ENCODE measurements around the gene SNX27. TPM values are rescaled to one million over a fixed set of nuclear protein-coding genes. Genes with fewer than 3 reads are reported as not detected.
"Not testable (repeated sequence)": the region's sequence is repeated elsewhere in the genome, so short reads cannot be mapped to it uniquely, and the experiment has no call there.

Gene SNX27
- total RNA-seq, 2 donors from 2014 or later = 24.1 to 38.4 TPM

DNA sequence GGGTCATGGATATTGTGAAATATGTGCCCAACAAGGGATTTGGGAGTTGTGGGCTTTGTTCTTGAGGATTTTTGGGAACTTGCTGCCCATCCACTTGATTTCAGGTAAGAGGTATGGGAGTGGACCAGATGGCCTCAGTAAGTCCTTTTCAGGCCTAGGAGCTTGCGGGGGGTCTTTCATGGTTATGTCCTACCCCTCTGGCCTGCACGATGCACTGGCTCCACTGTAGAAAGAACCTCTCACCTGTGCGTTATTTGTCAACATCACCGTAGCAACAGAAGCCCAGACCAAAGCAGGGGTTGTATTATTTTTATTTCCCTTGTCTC is 118.1 kb downstream of the SNX27 start:
- DNase-seq (ENCODE audit: low spot score) = no peak
- TF ChIP-seq POLR2A (IDR thresholded peaks at IDR 0.05) (no peak), POLR2AphosphoS5 (IDR thresholded peaks at IDR 0.05) (no peak)
- TF ChIP-seq, protein P1, sequence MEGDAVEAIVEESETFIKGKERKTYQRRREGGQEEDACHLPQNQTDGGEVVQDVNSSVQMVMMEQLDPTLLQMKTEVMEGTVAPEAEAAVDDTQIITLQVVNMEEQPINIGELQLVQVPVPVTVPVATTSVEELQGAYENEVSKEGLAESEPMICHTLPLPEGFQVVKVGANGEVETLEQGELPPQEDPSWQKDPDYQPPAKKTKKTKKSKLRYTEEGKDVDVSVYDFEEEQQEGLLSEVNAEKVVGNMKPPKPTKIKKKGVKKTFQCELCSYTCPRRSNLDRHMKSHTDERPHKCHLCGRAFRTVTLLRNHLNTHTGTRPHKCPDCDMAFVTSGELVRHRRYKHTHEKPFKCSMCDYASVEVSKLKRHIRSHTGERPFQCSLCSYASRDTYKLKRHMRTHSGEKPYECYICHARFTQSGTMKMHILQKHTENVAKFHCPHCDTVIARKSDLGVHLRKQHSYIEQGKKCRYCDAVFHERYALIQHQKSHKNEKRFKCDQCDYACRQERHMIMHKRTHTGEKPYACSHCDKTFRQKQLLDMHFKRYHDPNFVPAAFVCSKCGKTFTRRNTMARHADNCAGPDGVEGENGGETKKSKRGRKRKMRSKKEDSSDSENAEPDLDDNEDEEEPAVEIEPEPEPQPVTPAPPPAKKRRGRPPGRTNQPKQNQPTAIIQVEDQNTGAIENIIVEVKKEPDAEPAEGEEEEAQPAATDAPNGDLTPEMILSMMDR (IDR thresholded peaks at IDR 0.05) = no peak
- 79% methylated on average over 4 of the region's 4 CpGs for WGBS

DNA sequence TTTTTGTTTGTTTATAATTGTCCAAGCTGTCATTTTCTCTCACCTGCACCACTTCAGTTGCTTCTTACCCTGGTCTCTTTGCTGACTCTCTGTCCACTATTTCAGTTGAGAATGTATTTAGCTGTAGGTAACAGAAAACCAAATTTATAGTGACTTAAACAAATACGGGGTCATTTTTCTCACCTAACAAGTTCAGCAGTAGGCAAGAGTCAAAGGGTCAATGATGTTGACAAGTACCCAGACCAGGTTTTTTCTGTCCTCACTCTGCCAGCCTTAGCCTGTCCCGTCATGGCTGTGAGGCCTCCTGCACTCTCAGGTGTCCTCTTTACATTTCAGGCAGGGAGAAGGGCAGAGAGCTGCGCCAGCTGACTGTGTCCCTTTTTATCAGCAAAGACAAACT is 121.3 kb downstream of the SNX27 start:
- TF ChIP-seq, protein P1 (IDR thresholded peaks at IDR 0.05) = no peak
- no peak for TF ChIP-seq POLR2AphosphoS5 (IDR thresholded peaks at IDR 0.05)
- Histone ChIP-seq H3K36me3 (no peaks in the 10 kb centered on the region), H3K27me3 (replicated peaks; ENCODE audit: insufficient read depth) (no peaks in the 10 kb centered on the region), H3K9me3 (no peaks in the 10 kb centered on the region), H3K4me1 (replicated peaks) (no peaks in the 10 kb centered on the region), H3K27ac (no peak overlapping the region), H3K4me3 (no peak overlapping the region)
- WGBS = 64% methylated on average over 3 of the region's 3 CpGs
- intact Hi-C loops (cut with DNase I) = loop anchor here (5.0 kb wide), 1 partner anchor 36 kb away; no protein-coding TSS in a partner anchor
- DNase-seq (ENCODE audit: low spot score) = no peak

More for the DNA sequence above, 118.1 kb downstream of the SNX27 start:
- no peaks in the 10 kb centered on the region for H3K9me3 ChIP-seq
- H3K27ac ChIP-seq = no peak overlapping the region
- H3K27me3 ChIP-seq (replicated peaks; ENCODE audit: insufficient read depth) = no peaks in the 10 kb centered on the region
- H3K36me3 ChIP-seq = no peaks in the 10 kb centered on the region
- no peaks in the 10 kb centered on the region for H3K4me1 ChIP-seq (replicated peaks)
- intact Hi-C loops (cut with DNase I) = loop anchor here (5.0 kb wide), 2 partner anchors 33 to 283 kb away; no protein-coding TSS in a partner anchor
- H3K4me3 ChIP-seq = no peak overlapping the region

DNA sequence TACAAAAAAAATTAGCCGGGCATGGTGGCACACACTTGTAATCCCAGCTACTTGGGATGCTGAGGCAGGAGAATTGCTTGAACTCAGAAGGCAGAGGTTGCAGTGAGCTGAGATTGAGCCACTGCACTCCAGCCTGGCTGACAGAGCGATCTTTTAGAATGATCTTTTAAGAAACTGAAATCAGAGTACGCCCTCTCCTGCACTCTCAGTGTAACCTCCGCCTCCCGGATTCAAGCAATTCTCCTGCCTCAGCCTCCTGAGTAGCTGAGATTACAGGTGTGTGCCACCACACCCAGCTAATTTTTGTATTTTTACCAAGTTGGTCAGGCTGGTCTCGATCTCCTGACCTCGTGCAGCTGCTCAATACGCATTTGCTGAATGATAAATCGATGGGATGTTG is 122.1 kb downstream of the SNX27 start:
- H3K36me3 ChIP-seq; H3K4me3 ChIP-seq; H3K27me3 ChIP-seq (replicated peaks; ENCODE audit: insufficient read depth); H3K27ac ChIP-seq; H3K9me3 ChIP-seq; H3K4me1 ChIP-seq (replicated peaks); DNase-seq (ENCODE audit: low spot score): not testable (repeated sequence)
- 92% methylated on average over 9 of the region's 9 CpGs for WGBS
- intact Hi-C loops (cut with DNase I) = loop anchor here (2.0 to 5.0 kb wide), 3 partner anchors 37 to 199 kb away; no protein-coding TSS in a partner anchor

DNA sequence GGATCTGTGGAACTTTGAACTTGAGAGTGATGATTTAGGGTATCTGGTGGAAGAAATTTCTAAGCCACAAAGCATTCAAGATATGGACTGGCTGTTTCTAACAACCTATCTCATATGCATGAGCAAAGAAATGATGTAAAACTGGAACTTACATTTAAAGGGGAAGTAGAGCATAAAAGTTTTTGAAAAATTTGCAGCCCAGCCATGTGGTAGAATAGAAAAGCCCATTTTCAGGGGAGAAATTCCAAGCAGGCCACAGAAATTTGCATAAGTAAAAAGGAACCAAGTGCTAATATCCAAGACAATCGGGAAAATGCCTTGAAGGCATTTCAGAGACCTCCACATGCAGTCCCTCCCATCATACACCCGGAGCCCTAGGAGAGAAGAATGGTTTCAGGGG is 125.2 kb downstream of the SNX27 start:
- no peak overlapping the region for H3K4me3 ChIP-seq
- no peaks in the 10 kb centered on the region for H3K36me3 ChIP-seq
- no peak overlapping the region for H3K27ac ChIP-seq
- WGBS = 89% methylated on average over 2 of the region's 2 CpGs
- no peak for DNase-seq (ENCODE audit: low spot score)
- intact Hi-C loops (cut with DNase I) = no loop called here
- peaks cover 7% of the 10 kb centered on the region for H3K4me1 ChIP-seq (replicated peaks)
- H3K27me3 ChIP-seq (replicated peaks; ENCODE audit: insufficient read depth) = no peaks in the 10 kb centered on the region
- TF ChIP-seq, protein P1 (IDR thresholded peaks at IDR 0.05) = no peak
- TF ChIP-seq POLR2AphosphoS5 (IDR thresholded peaks at IDR 0.05) (no peak), POLR2A (IDR thresholded peaks at IDR 0.05) (no peak)
- H3K9me3 ChIP-seq = no peaks in the 10 kb centered on the region

DNA sequence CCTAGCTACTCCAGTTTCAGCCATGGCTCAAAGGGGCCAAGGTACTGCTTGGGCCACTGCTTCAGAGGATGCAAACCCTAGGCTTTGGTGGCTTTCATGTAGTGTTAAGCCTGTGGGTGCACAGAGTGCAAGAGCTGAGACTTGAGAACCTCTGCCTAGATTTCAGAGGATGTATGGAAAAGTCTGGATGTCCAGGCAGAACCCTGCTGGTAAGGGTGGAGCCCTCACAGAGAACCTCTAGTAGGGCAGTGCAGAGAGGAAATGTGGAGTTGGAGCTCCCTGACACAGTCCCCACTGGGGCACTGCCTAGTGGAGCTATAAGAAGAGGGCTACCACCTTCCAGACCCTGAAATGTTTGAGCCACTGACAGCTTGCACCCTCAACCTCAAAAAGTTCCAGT is 125.6 kb downstream of the SNX27 start:
- Histone ChIP-seq H3K27ac (no peak overlapping the region), H3K4me3 (no peak overlapping the region), H3K27me3 (replicated peaks; ENCODE audit: insufficient read depth) (no peaks in the 10 kb centered on the region), H3K36me3 (no peaks in the 10 kb centered on the region), H3K9me3 (no peaks in the 10 kb centered on the region), H3K4me1 (replicated peaks) (peaks cover 7% of the 10 kb centered on the region)
- intact Hi-C loops (cut with DNase I) = no loop called here
- TF ChIP-seq POLR2A (IDR thresholded peaks at IDR 0.05) = no peak
- TF ChIP-seq, protein P1 (IDR thresholded peaks at IDR 0.05) = no peak
- TF ChIP-seq POLR2AphosphoS5 (IDR thresholded peaks at IDR 0.05) = no peak
- DNase-seq (ENCODE audit: low spot score) = no peak
